ENCODE data around the gene MVB12B.
"Not testable (repeated sequence)": the region's sequence is repeated elsewhere in the genome, so short reads cannot be mapped to it uniquely, and the experiment has no call there.

MVB12B gene

DNA sequence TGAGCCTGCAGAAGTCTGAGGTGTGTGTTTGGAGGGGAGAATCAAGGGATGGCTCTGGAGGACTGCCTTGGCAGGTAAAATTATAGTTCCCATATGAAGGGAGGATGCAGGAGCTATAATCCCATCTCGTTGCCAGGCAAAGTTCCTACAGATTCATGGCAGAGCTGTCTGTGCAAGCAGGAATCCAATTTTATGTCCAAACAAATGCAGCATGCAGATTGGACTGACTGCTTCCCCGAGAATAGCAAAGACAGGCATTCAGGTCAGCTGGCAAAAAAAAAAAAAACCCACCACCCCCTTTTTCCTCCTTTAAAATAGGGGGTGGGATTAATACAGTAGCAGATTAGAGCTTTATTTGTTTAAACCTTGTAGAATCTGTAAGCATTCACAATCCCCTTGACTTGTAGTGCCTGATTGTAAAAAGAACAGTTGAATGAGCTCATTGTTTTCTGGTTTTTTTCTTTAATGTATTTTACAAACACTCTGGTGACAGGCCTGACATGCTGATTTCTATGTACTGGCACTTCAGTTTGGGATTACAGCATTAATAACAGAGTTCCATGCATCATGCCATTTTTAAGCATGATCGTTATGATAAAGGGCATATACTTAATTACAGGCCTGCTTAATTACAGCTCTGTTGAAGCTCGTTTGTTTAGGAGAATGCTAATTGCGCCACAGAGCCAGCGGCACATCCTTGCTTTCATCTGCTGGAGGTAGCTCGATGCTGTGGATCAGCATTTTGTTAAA, 145.7 kb downstream of the MVB12B start:
- TF ChIP-seq, protein P1, sequence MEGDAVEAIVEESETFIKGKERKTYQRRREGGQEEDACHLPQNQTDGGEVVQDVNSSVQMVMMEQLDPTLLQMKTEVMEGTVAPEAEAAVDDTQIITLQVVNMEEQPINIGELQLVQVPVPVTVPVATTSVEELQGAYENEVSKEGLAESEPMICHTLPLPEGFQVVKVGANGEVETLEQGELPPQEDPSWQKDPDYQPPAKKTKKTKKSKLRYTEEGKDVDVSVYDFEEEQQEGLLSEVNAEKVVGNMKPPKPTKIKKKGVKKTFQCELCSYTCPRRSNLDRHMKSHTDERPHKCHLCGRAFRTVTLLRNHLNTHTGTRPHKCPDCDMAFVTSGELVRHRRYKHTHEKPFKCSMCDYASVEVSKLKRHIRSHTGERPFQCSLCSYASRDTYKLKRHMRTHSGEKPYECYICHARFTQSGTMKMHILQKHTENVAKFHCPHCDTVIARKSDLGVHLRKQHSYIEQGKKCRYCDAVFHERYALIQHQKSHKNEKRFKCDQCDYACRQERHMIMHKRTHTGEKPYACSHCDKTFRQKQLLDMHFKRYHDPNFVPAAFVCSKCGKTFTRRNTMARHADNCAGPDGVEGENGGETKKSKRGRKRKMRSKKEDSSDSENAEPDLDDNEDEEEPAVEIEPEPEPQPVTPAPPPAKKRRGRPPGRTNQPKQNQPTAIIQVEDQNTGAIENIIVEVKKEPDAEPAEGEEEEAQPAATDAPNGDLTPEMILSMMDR (IDR thresholded peaks at IDR 0.05; ENCODE audit: extremely low read depth, insufficient read depth, missing control alignments), result no peak
- DNase-seq (ENCODE audit: low spot score), result no peak
- in situ Hi-C loops (cut with MboI; ENCODE audit: low pct_unique_long_range_greater_than_20kb, low sequenced_read_pairs, unreplicated experiment), result no loop called here

DNA sequence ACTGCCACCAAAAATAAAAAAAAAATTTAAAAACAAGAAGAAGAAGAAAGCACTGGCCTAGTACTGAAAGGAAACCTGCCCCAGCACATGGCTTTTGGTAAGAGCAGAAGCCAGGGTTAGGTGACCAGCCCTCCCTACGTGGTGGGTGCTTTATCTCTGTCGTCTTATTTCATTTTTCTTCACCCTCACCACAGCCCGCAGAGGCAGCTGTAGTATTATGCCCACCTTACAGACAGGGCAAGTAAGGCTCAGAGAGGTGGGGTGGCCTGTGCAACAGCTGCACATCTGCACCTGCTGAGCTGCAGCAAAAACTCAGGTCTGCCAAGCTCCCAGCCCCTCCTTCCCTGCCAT, 146.3 kb downstream of the MVB12B start:
- no peak for DNase-seq (ENCODE audit: low spot score)
- TF ChIP-seq, protein P1 (IDR thresholded peaks at IDR 0.05; ENCODE audit: extremely low read depth, insufficient read depth, missing control alignments), result no peak
- in situ Hi-C loops (cut with MboI; ENCODE audit: low pct_unique_long_range_greater_than_20kb, low sequenced_read_pairs, unreplicated experiment), result no loop called here

DNA sequence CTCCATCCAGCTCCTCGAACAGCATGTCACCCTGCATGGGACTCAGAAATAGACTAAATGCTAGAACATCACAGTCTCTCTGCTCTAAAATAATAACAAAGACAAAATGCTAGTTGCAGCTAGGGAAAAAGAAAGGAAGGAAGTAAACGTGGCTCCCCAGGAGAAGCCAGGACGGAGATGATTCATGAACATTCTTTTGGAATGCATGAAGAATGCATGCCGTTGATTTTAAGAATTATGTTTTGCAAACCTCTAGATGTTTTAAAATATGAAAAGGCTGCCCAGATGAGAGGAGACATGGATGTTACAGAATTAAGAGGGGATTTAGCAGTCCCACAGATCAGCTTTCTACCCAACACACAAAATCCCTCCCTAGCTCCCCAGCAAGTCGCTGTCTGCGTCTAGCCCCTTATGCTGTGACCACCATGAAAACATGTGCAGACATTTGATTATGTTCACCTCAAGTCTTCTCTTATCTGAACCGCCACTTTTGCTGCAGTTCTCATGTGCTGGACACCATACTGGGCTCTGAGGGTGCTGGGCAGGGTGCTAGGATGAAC, 147.7 kb downstream of the MVB12B start:
- TF ChIP-seq, protein P1 (IDR thresholded peaks at IDR 0.05; ENCODE audit: extremely low read depth, insufficient read depth, missing control alignments), result no peak
- in situ Hi-C loops (cut with MboI; ENCODE audit: low pct_unique_long_range_greater_than_20kb, low sequenced_read_pairs, unreplicated experiment), result no loop called here
- no peak for DNase-seq (ENCODE audit: low spot score)

DNA sequence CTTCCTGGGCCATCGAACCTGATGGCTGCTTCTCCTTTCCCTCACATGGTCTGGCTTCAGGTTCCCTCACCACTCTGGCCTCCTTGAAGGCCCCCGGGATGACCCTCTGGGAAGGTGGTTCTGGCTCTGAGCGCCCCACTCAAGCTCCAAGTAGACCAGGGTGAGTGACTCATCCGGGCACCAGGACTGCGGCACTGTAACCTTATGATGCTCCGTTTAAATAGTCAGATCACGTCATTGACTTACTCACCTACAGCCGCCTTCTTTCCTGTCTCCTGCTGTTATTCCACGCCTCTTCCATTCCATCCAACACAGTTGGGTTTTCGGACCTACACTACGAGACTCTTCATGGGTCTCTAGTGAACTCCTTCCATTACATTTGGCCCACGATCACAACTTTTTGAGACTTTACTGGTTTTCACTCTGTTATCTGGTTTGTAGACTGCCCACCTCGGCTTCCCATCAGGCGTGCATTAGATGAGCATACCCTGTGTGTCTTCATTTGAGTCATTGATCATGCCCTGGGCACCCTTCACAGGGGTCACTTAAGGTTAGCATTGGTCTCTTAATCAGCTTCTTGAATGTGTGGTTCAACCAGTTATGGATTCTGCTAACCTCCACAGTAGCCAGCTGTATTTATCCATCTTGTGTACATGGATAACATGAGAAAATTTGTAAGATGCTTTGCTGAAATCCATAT, 148.3 kb downstream of the MVB12B start:
- TF ChIP-seq, protein P1 (IDR thresholded peaks at IDR 0.05; ENCODE audit: extremely low read depth, insufficient read depth, missing control alignments), result no peak
- no peak for DNase-seq (ENCODE audit: low spot score)
- in situ Hi-C loops (cut with MboI; ENCODE audit: low pct_unique_long_range_greater_than_20kb, low sequenced_read_pairs, unreplicated experiment), result no loop called here

DNA sequence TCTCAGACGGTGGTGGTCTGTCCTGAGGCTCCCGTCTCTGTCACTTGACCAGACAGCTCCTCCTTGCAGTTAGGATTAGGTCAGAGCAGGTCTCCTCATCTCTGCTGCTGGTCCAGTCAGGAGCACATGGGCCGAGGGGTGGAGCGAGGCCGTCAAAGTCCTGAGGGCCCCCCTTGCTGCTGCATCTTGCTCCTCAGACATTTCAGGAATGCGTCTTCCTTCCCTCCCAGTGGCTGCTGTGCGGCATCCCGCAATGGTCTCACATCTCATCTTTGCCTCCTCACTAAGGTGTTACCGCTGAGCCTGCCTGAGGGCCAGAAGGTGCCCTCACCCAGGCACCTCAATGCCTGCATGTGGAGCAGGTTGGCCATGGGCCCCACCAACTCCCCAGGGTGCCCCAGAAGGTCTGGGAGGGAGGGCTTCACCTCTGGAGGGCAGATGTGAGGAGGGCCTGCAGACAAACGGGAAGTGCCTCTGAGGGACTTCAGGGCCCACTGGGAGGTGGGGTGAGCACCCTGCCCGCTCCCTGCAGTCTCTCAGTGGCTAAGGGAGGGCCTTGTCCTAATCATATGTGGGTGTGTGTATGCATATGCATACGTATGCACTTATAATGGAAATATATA, 149.4 kb downstream of the MVB12B start:
- in situ Hi-C loops (cut with MboI; ENCODE audit: low pct_unique_long_range_greater_than_20kb, low sequenced_read_pairs, unreplicated experiment), result no loop called here
- DNase-seq (ENCODE audit: low spot score), result no peak
- TF ChIP-seq, protein P1 (IDR thresholded peaks at IDR 0.05; ENCODE audit: extremely low read depth, insufficient read depth, missing control alignments), result no peak

DNA sequence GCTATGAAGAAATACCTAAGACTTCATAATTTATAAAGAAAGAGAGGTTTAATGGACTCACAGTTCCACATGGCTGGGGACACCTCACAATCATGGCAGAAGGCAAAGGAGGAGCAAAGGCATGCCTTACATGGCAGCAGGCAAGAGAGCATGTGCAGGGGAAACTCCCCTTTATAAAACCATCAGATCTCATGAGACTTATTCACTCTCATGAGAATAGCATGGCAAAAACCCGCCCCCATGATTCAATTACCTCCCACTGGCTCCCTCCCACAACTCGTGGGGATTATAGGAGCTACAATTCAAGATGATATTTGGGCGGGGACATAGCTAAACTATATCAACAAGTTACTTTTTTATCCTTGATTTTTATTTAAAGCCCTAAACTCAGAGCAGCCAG, 150.8 kb downstream of the MVB12B start:
- in situ Hi-C loops (cut with MboI; ENCODE audit: low pct_unique_long_range_greater_than_20kb, low sequenced_read_pairs, unreplicated experiment); DNase-seq (ENCODE audit: low spot score): not testable (repeated sequence)
